GM23338 (cell line): ENCODE measurements around the gene BACE2. TPM values are rescaled to one million over a fixed set of nuclear protein-coding genes. Genes with fewer than 3 reads are reported as not detected.
A peak's percentile ranks its signal among the peaks of the same experiment; 100 is the strongest.

ENCODE experiments used
- ATAC-seq: fragments of 200-7000 bp; cut with Tn5 transposase; 3 replicates; pipeline ENCODE4 v1.9.1; 2020
- DNase-seq: peaks from one replicate; pipeline ENCODE4 v3.0.0-alpha.2; 2015; ENCODE audit warnings: low spot score
- H2AFZ ChIP-seq: fragments of 200-600 bp; sonication (generic); 2 replicates; pipeline ENCODE4 v1.8.0; 2016; ENCODE audit warnings: antibody characterized with exemption, mild to moderate bottlenecking, moderate library complexity
- H3F3A ChIP-seq: fragments of 200-600 bp; sonication (generic); replicated peaks from 2 replicates; pipeline ENCODE4 v1.8.0; 2017; ENCODE audit warnings: antibody characterized with exemption, mixed run types, low read depth
- H3K27ac ChIP-seq: fragments of 200-600 bp; sonication (generic); 2 replicates; pipeline ENCODE4 v1.6.1; 2016; ENCODE audit warnings: low read depth
- H3K27me3 ChIP-seq: fragments of 200-600 bp; sonication (generic); 2 replicates; pipeline ENCODE4 v1.8.0; 2016; ENCODE audit warnings: mild to moderate bottlenecking, mixed run types, moderate library complexity; ENCODE audit not compliant: insufficient read depth
- H3K36me3 ChIP-seq: fragments of 200-600 bp; sonication (generic); 2 replicates; pipeline ENCODE4 v1.8.0; 2016; ENCODE audit warnings: mild to moderate bottlenecking; ENCODE audit not compliant: insufficient read depth
- H3K4me1 ChIP-seq: fragments of 200-600 bp; sonication (generic); 2 replicates; pipeline ENCODE4 v1.8.0; 2016; ENCODE audit warnings: mild to moderate bottlenecking, moderate library complexity; ENCODE audit not compliant: insufficient read depth
- H3K4me2 ChIP-seq: fragments of 200-600 bp; sonication (generic); 2 replicates; pipeline ENCODE4 v1.7.1; 2017; ENCODE audit warnings: mixed run types
- H3K4me3 ChIP-seq: fragments of 200-600 bp; sonication (generic); 2 replicates; pipeline ENCODE4 v1.6.1; 2016; ENCODE audit warnings: mixed run types
- H3K79me2 ChIP-seq: fragments of 200-600 bp; sonication (generic); replicated peaks from 2 replicates; pipeline ENCODE4 v1.8.0; 2017; ENCODE audit warnings: mild to moderate bottlenecking; ENCODE audit not compliant: insufficient read depth
- H3K9me2 ChIP-seq: fragments of 200-600 bp; sonication (generic); 2 replicates; pipeline ENCODE4 v1.8.0; 2017; ENCODE audit not compliant: insufficient read depth
- H4K20me1 ChIP-seq: fragments of 200-600 bp; sonication (generic); replicated peaks from 2 replicates; pipeline ENCODE4 v1.8.0; 2017; ENCODE audit warnings: mild to moderate bottlenecking; ENCODE audit not compliant: insufficient read depth
- H3K27ac Mint-ChIP-seq: 2 replicates; pipeline ENCODE4 v1.8.0; 2020; ENCODE audit warnings: inconsistent platforms, mild to moderate bottlenecking, moderate library complexity, mixed read lengths
- H3K27me3 Mint-ChIP-seq: 3 replicates; pipeline ENCODE4 v1.8.0; 2022; ENCODE audit warnings: low read depth, mild to moderate bottlenecking, moderate library complexity, mixed read lengths, inconsistent platforms; ENCODE audit not compliant: insufficient read depth, poor library complexity
- H3K36me3 Mint-ChIP-seq: 3 replicates; pipeline ENCODE4 v1.8.0; 2021; ENCODE audit warnings: low read depth, mild to moderate bottlenecking, inconsistent platforms, moderate library complexity, mixed read lengths
- H3K4me1 Mint-ChIP-seq: 3 replicates; pipeline ENCODE4 v1.8.0; 2020; ENCODE audit warnings: mild to moderate bottlenecking, inconsistent platforms, mixed read lengths
- H3K4me3 Mint-ChIP-seq: 3 replicates; pipeline ENCODE4 v1.8.0; 2021; ENCODE audit warnings: moderate library complexity, mild to moderate bottlenecking, inconsistent platforms, mixed read lengths
- H3K9me3 Mint-ChIP-seq: 3 replicates; pipeline ENCODE4 v1.8.0; 2020; ENCODE audit warnings: moderate library complexity, mild to moderate bottlenecking, inconsistent platforms, mixed read lengths
- EZH2 ChIP-seq: fragments of 200-600 bp; sonication (generic); IDR thresholded peaks from one replicate; pipeline ENCODE4 v1.8.0; 2017; ENCODE audit warnings: antibody characterized with exemption, mild to moderate bottlenecking, low read depth; ENCODE audit not compliant: unreplicated experiment
- JUNB ChIP-seq: IDR thresholded peaks from one replicate; pipeline ENCODE4 v1.6.1; 2016; ENCODE audit warnings: antibody characterized with exemption; ENCODE audit not compliant: unreplicated experiment
- STAT1 ChIP-seq: IDR thresholded peaks from one replicate; pipeline ENCODE4 v1.6.1; 2016; ENCODE audit warnings: antibody characterized with exemption; ENCODE audit not compliant: unreplicated experiment
- ZNF331 ChIP-seq: fragments of 250-450 bp; sonication (Bioruptor Pico); IDR thresholded peaks from 2 replicates; pipeline ENCODE4 v1.5.0; 2020; ENCODE audit warnings: low read depth, mild to moderate bottlenecking, moderate library complexity
- polyA plus RNA-seq: library from polyadenylated mRNA; unstranded; fragments of >200 nt; fragmentation: Nextera tagmentation; extraction: Ambion mirVana; gene quantifications from 2 replicates; pipeline ENCODE4 v1.2.1, GENCODE V29; 2016
- total RNA-seq: library from RNA; depleted of rRNA; stranded (reverse); fragments of >200 nt; shearing (Covaris generic); gene quantifications from 2 replicates; pipeline ENCODE4 v1.2.3, GENCODE V29; 2014
- TF ChIP-seq, protein P1 (sequence below): IDR thresholded peaks from one replicate; pipeline ENCODE4 v1.6.1; 2018; ENCODE audit warnings: antibody characterized with exemption; ENCODE audit not compliant: unreplicated experiment
- TF ChIP-seq, protein P2 (sequence below), 2 experiments: fragments of 200-600 bp in 1 of 2; sonication (generic) in 1 of 2; conservative IDR thresholded peaks; 2 replicates each; pipeline versions ENCODE4 v1.5.1 to v1.6.1; 2016 to 2017; ENCODE audit warnings: antibody characterized with exemption in 2 of 2, low read depth in 2 of 2, mild to moderate bottlenecking in 2 of 2, moderate library complexity in 1 of 2

BACE2 gene
- total and polyA plus RNA-seq, 2 experiments from 2014 or later = 3.5 to 6.8 TPM

DNA sequence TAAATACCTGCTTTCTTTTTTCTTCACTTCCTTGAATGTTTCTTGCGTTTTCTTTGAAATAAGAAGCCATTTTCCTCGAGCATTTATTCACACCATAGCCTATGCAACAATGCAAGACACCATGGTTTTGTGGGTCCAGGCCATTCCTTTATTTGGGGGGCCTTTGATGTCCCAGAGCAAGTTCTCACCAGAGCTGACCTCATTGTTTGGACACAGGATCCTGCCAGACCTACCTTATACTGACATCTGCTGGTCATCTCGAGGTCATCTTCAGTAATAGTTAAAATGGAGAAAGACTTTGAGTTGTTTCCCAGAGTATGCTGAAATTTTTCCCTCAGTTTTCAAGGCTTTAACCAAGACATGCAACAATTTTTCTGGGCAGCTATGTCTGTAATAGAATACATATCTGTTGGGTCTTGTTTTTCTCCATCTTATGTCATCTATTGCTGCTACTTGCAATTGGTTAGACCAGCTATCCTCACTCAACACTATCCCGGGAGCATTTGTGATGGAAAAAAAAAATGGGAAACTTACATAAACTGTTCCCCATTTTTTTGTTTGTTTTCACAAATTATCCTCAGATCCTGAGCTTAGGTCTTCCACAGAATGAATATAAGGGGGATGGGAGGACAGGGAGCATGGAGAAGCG lies 34.0 kb upstream of the BACE2 start:
- Mint-ChIP-seq H3K9me3 (peaks cover 66% of the 10 kb centered on the region), H3K4me1 (no peaks in the 10 kb centered on the region), H3K27ac (no peak overlapping the region; the same call in 1 of the 2 replicates), H3K4me3 (no peak overlapping the region), H3K36me3 (peaks cover 6% of the 10 kb centered on the region; the same call in 2 of the 3 replicates), H3K27me3 (peaks cover 4% of the 10 kb centered on the region)
- Histone ChIP-seq H3K4me3 (no peak overlapping the region), H3K27me3 (no peaks in the 10 kb centered on the region), H3K79me2 (no peaks in the 10 kb centered on the region), H3K9me2 (no peaks in the 10 kb centered on the region), H3K36me3 (no peaks in the 10 kb centered on the region), H3K27ac (no peak overlapping the region), H3F3A (no peaks in the 10 kb centered on the region), H2AFZ (no peak overlapping the region), H4K20me1 (no peaks in the 10 kb centered on the region), H3K4me1 (no peaks in the 10 kb centered on the region), H3K4me2 (no peak overlapping the region)
- ATAC-seq (peak; percentile 68), DNase-seq (peak; percentile 62)
- TF ChIP-seq, protein P1, sequence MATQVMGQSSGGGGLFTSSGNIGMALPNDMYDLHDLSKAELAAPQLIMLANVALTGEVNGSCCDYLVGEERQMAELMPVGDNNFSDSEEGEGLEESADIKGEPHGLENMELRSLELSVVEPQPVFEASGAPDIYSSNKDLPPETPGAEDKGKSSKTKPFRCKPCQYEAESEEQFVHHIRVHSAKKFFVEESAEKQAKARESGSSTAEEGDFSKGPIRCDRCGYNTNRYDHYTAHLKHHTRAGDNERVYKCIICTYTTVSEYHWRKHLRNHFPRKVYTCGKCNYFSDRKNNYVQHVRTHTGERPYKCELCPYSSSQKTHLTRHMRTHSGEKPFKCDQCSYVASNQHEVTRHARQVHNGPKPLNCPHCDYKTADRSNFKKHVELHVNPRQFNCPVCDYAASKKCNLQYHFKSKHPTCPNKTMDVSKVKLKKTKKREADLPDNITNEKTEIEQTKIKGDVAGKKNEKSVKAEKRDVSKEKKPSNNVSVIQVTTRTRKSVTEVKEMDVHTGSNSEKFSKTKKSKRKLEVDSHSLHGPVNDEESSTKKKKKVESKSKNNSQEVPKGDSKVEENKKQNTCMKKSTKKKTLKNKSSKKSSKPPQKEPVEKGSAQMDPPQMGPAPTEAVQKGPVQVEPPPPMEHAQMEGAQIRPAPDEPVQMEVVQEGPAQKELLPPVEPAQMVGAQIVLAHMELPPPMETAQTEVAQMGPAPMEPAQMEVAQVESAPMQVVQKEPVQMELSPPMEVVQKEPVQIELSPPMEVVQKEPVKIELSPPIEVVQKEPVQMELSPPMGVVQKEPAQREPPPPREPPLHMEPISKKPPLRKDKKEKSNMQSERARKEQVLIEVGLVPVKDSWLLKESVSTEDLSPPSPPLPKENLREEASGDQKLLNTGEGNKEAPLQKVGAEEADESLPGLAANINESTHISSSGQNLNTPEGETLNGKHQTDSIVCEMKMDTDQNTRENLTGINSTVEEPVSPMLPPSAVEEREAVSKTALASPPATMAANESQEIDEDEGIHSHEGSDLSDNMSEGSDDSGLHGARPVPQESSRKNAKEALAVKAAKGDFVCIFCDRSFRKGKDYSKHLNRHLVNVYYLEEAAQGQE = no peak
- TF ChIP-seq, protein P2, sequence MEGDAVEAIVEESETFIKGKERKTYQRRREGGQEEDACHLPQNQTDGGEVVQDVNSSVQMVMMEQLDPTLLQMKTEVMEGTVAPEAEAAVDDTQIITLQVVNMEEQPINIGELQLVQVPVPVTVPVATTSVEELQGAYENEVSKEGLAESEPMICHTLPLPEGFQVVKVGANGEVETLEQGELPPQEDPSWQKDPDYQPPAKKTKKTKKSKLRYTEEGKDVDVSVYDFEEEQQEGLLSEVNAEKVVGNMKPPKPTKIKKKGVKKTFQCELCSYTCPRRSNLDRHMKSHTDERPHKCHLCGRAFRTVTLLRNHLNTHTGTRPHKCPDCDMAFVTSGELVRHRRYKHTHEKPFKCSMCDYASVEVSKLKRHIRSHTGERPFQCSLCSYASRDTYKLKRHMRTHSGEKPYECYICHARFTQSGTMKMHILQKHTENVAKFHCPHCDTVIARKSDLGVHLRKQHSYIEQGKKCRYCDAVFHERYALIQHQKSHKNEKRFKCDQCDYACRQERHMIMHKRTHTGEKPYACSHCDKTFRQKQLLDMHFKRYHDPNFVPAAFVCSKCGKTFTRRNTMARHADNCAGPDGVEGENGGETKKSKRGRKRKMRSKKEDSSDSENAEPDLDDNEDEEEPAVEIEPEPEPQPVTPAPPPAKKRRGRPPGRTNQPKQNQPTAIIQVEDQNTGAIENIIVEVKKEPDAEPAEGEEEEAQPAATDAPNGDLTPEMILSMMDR (conservative IDR thresholded peaks at IDR 0.05; ENCODE audit: low read depth in 2 of 2) = peak; percentile 63 to 70

DNA sequence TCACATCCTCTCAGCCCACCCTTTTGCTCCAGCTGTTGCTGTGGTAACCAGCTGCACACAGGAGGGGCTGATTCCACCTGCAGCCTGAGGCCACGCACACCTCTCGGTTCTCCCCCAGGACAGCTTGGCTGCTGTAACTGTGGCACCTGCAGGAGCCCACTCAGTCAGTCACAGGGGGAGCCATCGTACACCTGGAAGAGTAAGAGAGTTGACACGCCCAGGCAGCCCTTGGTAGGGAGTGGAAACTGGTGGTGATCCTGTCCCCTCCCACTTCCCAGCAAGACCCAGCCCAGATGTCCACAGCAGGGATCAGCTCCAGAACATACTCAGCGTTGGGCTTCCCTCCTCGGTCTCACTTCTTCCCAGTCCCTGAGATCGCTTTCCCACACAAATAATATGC lies 32.2 kb upstream of the BACE2 start:
- no peak for DNase-seq
- Histone ChIP-seq H3K4me1 (no peaks in the 10 kb centered on the region), H3K79me2 (no peaks in the 10 kb centered on the region), H3K27ac (no peak overlapping the region), H3K9me2 (no peaks in the 10 kb centered on the region), H3K27me3 (no peaks in the 10 kb centered on the region), H3K4me3 (no peak overlapping the region), H2AFZ (no peak overlapping the region), H3K36me3 (no peaks in the 10 kb centered on the region), H4K20me1 (no peaks in the 10 kb centered on the region), H3K4me2 (no peak overlapping the region), H3F3A (no peaks in the 10 kb centered on the region)
- Mint-ChIP-seq H3K4me1 (no peaks in the 10 kb centered on the region), H3K4me3 (no peak overlapping the region), H3K9me3 (peaks cover 58% of the 10 kb centered on the region), H3K36me3 (peaks cover 7% of the 10 kb centered on the region), H3K27ac (no peak overlapping the region), H3K27me3 (peaks cover 8% of the 10 kb centered on the region)
- TF ChIP-seq, protein P2 (conservative IDR thresholded peaks at IDR 0.05; ENCODE audit: low read depth in 2 of 2) = no peak
- TF ChIP-seq, protein P1 = no peak
- TF ChIP-seq JUNB (no peak), ZNF331 (no peak), STAT1 (no peak), EZH2 (no peak)
- no peak for ATAC-seq
